ENCODE measurements around the gene TBPL1. TPM values are rescaled to one million over a fixed set of nuclear protein-coding genes. Genes with fewer than 3 reads are reported as not detected.

The TBPL1 gene
- total RNA-seq, 1 donor from 2014 or later, result 50.2 TPM

DNA sequence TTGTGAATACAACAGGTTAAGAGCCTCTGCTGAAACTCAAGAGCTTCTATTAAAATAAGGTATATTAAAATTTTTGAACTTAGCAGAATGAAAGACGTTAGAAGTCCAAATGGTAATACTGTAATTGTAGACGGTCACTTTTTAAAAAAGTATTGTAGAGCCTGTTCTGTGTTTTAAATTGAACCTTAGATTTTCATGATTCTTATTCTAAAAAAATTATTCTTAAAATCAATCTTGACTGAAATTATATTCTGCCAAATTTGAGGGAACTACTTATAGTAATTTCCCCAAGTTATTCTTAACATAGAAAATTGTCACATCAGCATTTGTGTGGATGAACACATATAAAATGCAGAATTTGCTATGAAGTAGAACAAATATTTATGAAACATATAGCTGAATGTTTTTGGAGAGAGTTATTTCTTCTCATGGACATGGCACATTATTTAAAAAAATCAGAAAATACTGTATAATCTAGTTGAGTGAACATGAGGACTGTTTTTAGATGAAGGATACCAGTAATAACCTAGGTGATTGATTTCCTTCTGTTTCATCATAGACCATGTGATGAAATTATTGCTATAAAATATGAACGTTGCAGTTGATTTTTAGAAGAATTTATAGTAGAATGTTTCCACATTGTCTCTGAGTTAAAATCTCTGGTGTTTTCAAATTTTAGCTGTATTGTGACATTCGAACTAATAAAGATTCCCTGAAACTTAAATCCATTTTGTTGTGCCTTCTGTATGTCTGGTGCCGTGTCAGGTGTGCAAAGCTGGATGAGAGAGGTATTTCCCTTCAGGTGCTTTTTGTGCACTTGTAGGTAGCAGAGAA lies 2.8 kb downstream of the TBPL1 start:
- TF ChIP-seq, protein P1, sequence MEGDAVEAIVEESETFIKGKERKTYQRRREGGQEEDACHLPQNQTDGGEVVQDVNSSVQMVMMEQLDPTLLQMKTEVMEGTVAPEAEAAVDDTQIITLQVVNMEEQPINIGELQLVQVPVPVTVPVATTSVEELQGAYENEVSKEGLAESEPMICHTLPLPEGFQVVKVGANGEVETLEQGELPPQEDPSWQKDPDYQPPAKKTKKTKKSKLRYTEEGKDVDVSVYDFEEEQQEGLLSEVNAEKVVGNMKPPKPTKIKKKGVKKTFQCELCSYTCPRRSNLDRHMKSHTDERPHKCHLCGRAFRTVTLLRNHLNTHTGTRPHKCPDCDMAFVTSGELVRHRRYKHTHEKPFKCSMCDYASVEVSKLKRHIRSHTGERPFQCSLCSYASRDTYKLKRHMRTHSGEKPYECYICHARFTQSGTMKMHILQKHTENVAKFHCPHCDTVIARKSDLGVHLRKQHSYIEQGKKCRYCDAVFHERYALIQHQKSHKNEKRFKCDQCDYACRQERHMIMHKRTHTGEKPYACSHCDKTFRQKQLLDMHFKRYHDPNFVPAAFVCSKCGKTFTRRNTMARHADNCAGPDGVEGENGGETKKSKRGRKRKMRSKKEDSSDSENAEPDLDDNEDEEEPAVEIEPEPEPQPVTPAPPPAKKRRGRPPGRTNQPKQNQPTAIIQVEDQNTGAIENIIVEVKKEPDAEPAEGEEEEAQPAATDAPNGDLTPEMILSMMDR (conservative IDR thresholded peaks at IDR 0.05), result no peak
- Mint-ChIP-seq H3K4me3 (peak overlapping the region; percentile 97), H3K4me1 (peaks cover 57% of the 10 kb centered on the region), H3K27ac (ENCODE audit: unreplicated experiment) (no peak overlapping the region), H3K27me3 (ENCODE audit: low read depth) (peaks cover 2% of the 10 kb centered on the region), H3K9me3 (no peaks in the 10 kb centered on the region), H3K36me3 (ENCODE audit: low read depth) (no peaks in the 10 kb centered on the region)
- no peak for DNase-seq (ENCODE audit: low read depth, low spot score)

DNA sequence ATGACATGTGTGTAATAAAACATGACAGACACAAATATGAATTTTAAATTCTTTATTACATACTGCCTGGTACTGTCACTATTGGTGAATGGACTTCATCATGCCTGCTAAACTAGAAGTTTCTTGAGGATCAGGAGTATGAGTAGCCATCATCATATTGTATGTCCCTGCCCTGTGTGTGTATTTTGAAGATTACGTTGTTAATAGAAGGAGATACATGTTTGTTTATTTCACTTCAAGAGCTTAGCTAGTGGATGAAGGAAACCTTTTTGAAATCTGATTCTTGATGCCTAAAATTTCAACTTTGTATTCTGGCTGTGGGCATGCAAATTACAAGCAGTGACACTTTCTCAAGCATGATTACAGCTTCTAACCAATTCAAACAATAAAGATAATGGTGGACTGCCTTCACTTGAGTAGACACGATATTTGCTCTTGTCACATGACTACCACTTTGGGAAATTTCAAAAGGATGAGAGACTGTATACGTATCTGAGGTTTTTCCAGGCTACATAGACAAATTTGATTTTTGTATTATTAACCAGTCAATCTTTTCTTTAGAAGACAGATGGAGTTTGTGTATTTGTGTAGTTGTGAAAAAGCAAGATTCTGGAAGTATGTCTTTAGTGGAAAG lies 3.5 kb downstream of the TBPL1 start:
- Mint-ChIP-seq H3K4me1 (peaks cover 53% of the 10 kb centered on the region), H3K27me3 (ENCODE audit: low read depth) (peaks cover 2% of the 10 kb centered on the region), H3K9me3 (no peaks in the 10 kb centered on the region), H3K36me3 (ENCODE audit: low read depth) (no peaks in the 10 kb centered on the region), H3K4me3 (peak overlapping the region; percentile 75), H3K27ac (ENCODE audit: unreplicated experiment) (no peak overlapping the region)
- no peak for DNase-seq (ENCODE audit: low read depth, low spot score)
- TF ChIP-seq, protein P1 (conservative IDR thresholded peaks at IDR 0.05), result no peak

DNA sequence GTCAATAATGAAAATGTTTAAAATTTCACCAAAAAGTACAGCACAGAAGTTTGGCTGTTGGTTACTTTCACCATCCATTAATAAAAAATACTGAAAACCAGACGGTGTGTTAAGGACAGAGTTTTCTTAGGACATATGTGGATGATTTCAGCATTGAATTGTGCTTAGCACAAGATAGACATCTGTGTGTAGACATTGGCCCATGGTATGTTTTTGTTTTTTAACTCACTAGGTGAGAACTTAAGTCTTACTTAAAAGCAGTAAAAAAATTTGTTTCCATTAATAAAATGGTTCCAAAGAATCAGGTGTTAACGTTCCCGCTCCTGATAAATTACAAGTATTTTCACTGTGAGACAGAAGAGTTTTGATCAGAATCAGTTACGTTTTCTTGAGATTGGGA lies 4.2 kb downstream of the TBPL1 start:
- H3K9me3 Mint-ChIP-seq, result no peaks in the 10 kb centered on the region
- TF ChIP-seq, protein P1 (conservative IDR thresholded peaks at IDR 0.05), result no peak
- peaks cover 53% of the 10 kb centered on the region for H3K4me1 Mint-ChIP-seq
- no peak overlapping the region for H3K27ac Mint-ChIP-seq (ENCODE audit: unreplicated experiment)
- no peak for DNase-seq (ENCODE audit: low read depth, low spot score)
- no peaks in the 10 kb centered on the region for H3K27me3 Mint-ChIP-seq (ENCODE audit: low read depth)
- peaks cover 2% of the 10 kb centered on the region for H3K36me3 Mint-ChIP-seq (ENCODE audit: low read depth)
- peak overlapping the region; percentile 45 for H3K4me3 Mint-ChIP-seq

DNA sequence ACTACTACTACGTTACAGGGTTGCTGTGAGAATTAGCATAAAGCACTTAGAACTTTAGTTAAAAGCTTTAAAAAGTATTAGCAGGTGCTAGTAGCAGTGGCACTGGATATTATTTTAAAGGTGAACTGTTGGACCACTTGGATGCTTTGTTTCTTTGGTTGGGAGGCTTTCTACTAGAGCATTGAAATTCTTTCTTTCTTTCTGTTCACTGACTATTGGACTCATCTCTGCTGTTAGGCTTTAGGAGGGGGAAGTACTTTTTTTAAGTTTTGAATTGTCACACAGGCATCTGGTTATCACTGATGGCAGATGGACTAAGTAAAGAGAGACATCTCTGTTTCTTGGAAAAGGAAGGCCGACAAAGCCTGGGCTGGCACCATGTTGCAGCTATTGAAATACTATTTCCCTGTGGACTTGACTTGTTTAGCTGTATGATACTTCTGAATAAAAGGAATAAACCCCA lies 4.8 kb downstream of the TBPL1 start:
- Mint-ChIP-seq H3K4me1 (peaks cover 49% of the 10 kb centered on the region), H3K36me3 (ENCODE audit: low read depth) (peaks cover 2% of the 10 kb centered on the region), H3K27me3 (ENCODE audit: low read depth) (no peaks in the 10 kb centered on the region), H3K27ac (ENCODE audit: unreplicated experiment) (no peak overlapping the region), H3K4me3 (peak overlapping the region; percentile 24), H3K9me3 (no peaks in the 10 kb centered on the region)
- TF ChIP-seq, protein P1 (conservative IDR thresholded peaks at IDR 0.05), result no peak
- DNase-seq (ENCODE audit: low read depth, low spot score), result no peak

DNA sequence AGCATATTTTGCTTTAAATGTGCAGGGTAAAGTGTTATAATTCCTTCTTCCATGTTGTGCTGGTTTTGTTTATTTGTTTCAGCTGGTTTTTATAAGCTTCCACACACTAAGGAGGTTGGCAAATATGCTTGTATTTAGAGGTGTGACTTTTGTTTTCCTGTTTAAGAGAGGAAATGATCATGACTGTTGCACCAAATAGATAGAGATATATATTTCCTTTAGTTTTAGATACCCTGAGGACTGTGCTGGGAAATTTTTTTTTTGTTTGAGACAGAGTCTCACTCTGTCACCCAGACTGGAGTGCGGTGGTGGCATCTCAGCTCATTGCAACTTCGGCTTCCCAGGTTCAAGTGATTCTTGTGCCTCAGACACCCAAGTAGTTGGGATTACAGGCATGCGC lies 5.8 kb downstream of the TBPL1 start:
- peaks cover 2% of the 10 kb centered on the region for H3K36me3 Mint-ChIP-seq (ENCODE audit: low read depth)

More for the DNA sequence above, 5.8 kb downstream of the TBPL1 start:
- Mint-ChIP-seq H3K4me3 (no peak overlapping the region), H3K27me3 (ENCODE audit: low read depth) (no peaks in the 10 kb centered on the region), H3K9me3 (no peaks in the 10 kb centered on the region), H3K4me1 (peaks cover 47% of the 10 kb centered on the region), H3K27ac (ENCODE audit: unreplicated experiment) (no peak overlapping the region)
- no peak for DNase-seq (ENCODE audit: low read depth, low spot score)
- TF ChIP-seq, protein P1 (conservative IDR thresholded peaks at IDR 0.05), result no peak

Data from neural crest cell (in vitro differentiated cells).